22Rv1 (cell line): Measurements from ENCODE around the gene SBF2.

ENCODE experiments used
- H3K27ac ChIP-seq: fragments of 450-650 bp; 2 replicates; pipeline ENCODE4 v1.5.1; 2017
- ZFX ChIP-seq: fragments of 450-650 bp; IDR thresholded peaks from 2 replicates; pipeline ENCODE4 v1.6.1; 2017; ENCODE audit warnings: antibody characterized with exemption, borderline replicate concordance
- TF ChIP-seq, protein P1 (sequence below): fragments of 450-650 bp; IDR thresholded peaks from 2 replicates; pipeline ENCODE4 v1.5.1; 2017; ENCODE audit warnings: mild to moderate bottlenecking

The SBF2 gene

DNA sequence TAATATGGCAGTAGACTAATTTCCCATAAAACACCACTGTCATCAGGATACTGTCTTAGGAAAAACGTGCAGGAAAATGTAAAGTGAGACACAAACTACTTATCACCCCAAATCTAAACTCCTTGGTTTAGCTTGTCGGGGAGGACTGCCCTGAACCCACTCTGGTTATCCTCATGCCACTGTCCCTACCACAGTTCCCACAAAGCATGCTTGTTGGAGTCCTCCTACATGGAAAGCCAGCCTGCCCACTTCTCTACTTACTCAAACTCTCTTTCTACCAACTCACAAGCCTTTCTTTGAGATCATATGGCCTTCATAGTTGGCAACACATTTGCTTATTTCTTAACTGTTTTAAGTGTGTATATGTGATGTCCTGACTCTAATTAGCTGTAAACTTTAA is 451.1 kb downstream of the SBF2 start:
- no peak for TF ChIP-seq ZFX
- TF ChIP-seq, protein P1, sequence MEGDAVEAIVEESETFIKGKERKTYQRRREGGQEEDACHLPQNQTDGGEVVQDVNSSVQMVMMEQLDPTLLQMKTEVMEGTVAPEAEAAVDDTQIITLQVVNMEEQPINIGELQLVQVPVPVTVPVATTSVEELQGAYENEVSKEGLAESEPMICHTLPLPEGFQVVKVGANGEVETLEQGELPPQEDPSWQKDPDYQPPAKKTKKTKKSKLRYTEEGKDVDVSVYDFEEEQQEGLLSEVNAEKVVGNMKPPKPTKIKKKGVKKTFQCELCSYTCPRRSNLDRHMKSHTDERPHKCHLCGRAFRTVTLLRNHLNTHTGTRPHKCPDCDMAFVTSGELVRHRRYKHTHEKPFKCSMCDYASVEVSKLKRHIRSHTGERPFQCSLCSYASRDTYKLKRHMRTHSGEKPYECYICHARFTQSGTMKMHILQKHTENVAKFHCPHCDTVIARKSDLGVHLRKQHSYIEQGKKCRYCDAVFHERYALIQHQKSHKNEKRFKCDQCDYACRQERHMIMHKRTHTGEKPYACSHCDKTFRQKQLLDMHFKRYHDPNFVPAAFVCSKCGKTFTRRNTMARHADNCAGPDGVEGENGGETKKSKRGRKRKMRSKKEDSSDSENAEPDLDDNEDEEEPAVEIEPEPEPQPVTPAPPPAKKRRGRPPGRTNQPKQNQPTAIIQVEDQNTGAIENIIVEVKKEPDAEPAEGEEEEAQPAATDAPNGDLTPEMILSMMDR = no peak
- H3K27ac ChIP-seq = no peak overlapping the region

DNA sequence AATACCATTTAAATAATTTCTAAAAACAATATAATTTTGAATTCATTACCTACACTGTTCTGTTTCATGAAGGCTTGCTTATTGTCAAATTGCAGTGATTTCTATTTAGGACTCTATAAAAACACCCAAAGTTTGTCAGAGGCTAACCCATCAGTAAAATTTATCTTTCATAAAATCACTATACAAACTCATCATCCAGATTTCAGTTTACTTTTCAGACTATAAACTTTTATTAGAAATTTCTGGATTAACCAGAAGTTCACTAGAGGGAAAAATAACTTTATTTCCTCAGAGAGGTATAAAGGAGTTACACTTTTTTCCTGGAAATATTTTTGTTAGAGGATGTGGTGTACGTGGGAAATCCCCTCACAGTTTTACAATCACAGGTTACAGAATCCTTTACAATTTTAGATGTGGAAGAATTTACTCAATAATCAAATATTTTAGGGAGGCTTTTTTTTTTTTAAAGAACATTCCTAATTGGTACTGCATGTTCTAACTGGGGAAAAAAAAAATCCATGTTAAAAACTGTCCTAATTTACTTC is 453.5 kb downstream of the SBF2 start:
- no peak overlapping the region for H3K27ac ChIP-seq
- no peak for TF ChIP-seq ZFX
- TF ChIP-seq, protein P1 = no peak

DNA sequence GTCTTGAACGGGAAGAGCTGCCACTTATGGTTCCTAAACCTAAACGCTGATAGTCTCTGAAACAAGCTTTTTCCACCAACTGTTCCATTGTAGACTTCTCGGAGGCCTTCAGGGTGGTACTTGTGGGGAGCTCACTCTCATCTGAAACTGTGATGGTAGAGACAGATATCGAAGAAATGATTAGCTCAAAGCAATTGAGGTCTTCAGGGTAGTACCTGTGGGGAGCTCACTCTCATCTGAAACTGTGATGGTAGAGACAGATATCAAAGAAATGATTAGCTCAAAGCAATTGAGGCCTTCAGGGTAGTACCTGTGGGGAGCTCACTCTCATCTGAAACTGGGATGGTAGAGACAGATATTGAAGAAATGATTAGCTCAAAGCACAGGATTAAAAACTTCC is 454.5 kb downstream of the SBF2 start:
- TF ChIP-seq, protein P1 = no peak
- no peak for TF ChIP-seq ZFX

DNA sequence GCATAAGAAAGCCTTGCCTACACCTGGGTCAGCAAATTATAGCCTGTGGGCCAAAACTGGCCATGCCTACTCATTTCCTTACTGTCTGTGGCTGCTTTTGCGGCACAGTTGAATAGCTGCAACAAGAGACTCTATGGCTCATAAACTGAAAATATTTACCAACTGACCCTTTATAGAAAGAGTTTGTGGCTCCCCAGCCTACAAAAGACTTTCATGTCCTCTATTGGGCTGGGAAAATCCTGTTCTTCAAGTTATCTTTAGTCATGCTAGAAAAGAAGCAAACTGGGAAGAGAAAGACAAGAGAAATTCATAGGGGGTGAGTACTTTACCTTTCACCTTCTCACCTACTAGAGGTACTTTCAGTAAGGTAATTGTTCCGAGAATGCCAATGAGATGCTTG is 455.1 kb downstream of the SBF2 start:
- TF ChIP-seq, protein P1 = no peak
- no peak for TF ChIP-seq ZFX
- H3K27ac ChIP-seq = no peak overlapping the region

More for the DNA sequence above, 454.5 kb downstream of the SBF2 start:
- no peak overlapping the region for H3K27ac ChIP-seq

DNA sequence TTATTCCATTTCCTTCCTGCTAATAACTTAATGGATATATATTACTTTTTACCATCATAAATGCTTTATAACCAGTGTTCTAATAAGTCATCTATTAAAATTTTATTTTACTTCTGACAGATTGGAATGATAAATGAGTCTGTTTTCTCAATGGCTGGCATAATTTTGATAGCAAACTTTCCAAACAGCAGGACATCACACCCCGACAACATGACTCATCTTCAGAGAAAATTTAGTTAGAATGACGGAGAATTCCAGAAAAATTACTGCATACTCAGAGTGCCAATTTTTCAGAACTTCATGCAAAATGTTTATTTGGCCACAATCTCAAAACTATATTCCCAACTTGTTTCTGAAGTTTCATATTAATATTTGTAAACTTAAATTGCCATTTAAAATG is 455.8 kb downstream of the SBF2 start:
- TF ChIP-seq, protein P1 = no peak
- no peak for TF ChIP-seq ZFX
- no peak overlapping the region for H3K27ac ChIP-seq

- no peak overlapping the region for H3K27ac ChIP-seq
- TF ChIP-seq, protein P1 = no peak
- TF ChIP-seq ZFX = no peak
Observed at GRCh38 chr11:9834291-9834690, 459.7 kb downstream of the SBF2 start.

DNA sequence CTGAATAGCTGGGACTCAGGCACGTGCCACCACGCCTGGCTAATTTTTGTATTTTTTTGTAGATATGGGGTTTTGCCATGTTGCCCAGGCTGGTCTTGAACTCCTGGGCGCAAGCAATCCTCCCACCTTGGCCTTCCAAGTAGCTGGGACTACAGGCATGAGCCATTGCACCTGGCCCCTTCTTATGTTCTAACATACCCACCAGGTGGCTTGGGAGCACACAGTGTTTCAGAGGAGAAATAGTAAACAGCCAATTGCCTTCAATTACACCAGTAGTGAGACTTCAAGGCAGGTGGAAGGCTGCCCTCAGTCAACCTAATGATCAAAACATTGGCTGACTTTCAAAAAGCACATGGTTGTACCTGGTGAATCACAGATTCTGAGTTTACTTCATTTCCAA is 462.9 kb downstream of the SBF2 start:
- H3K27ac ChIP-seq = no peak overlapping the region
- no peak for TF ChIP-seq ZFX
- TF ChIP-seq, protein P1 = no peak
